IMR-90 (cell line): ENCODE measurements around the gene IL21R. TPM values are rescaled to one million over a fixed set of nuclear protein-coding genes. Genes with fewer than 3 reads are reported as not detected.

Experiments used
- ATAC-seq: fragments of 200-7000 bp; cut with Tn5 transposase; 2 replicates; pipeline ENCODE4 v1.9.1; 2020; ENCODE audit warnings: low read depth, mild to moderate bottlenecking, moderate library complexity
- BruUV-seq: library from RNA; stranded (reverse); fragments of 400-500 nt; replicated peaks from 2 replicates; lab custom pipeline; 2021; lab: Mats Ljungman, UMichigan
- CTCF ChIA-PET: fragments of 300-600 bp; formaldehyde crosslinking; extraction: SDS; loops from one replicate; lab custom pipeline; 2021; ENCODE audit warnings: antibody characterized with exemption; lab: Yijun Ruan, JAX
- POLR2A ChIA-PET: fragments of 300-600 bp; sonication (Branson Sonifier 250); formaldehyde crosslinking; loops from one replicate; lab custom pipeline; 2022; ENCODE audit warnings: antibody characterized with exemption; ENCODE audit not compliant: unreplicated experiment; lab: Charles Lee
- DNase-seq: peaks from one replicate; pipeline ENCODE4 v3.0.0; 2013
- H2AFZ ChIP-seq: replicated peaks from 2 replicates; pipeline ENCODE3; 2013; ENCODE audit warnings: low read length, mild to moderate bottlenecking; ENCODE audit not compliant: poor library complexity
- H2AK5ac ChIP-seq: 2 replicates; pipeline ENCODE4 v1.6.1; 2013; ENCODE audit warnings: low read depth, low read length, inconsistent platforms
- H2AK9ac ChIP-seq: replicated peaks from 2 replicates; pipeline ENCODE3; 2013; ENCODE audit warnings: mild to moderate bottlenecking, low read depth, low read length, moderate library complexity; ENCODE audit not compliant: poor library complexity
- H2BK120ac ChIP-seq: 2 replicates; pipeline ENCODE4 v1.6.1; 2013; ENCODE audit warnings: low read depth, low read length, inconsistent platforms
- H2BK15ac ChIP-seq: 3 replicates; pipeline ENCODE4 v1.6.1; 2013; ENCODE audit warnings: low read depth, low read length, inconsistent platforms
- H2BK20ac ChIP-seq: 2 replicates; pipeline ENCODE4 v1.6.1; 2013; ENCODE audit warnings: low read depth, mild to moderate bottlenecking, inconsistent platforms, low read length, moderate library complexity
- H2BK5ac ChIP-seq: 2 replicates; pipeline ENCODE4 v1.6.1; 2013; ENCODE audit warnings: mild to moderate bottlenecking, low read depth, low read length, inconsistent platforms; ENCODE audit not compliant: poor library complexity, severe bottlenecking
- H3K14ac ChIP-seq: replicated peaks from 2 replicates; pipeline ENCODE4 v1.6.1; 2013; ENCODE audit warnings: low read depth, low read length, inconsistent platforms
- H3K18ac ChIP-seq: 2 replicates; pipeline ENCODE4 v1.6.1; 2013; ENCODE audit warnings: low read depth, low read length, control low read depth
- H3K23ac ChIP-seq: 2 replicates; pipeline ENCODE4 v1.6.1; 2013; ENCODE audit warnings: low read depth, low read length, inconsistent platforms
- H3K27ac ChIP-seq: 2 replicates; pipeline ENCODE4 v1.5.1; 2013; ENCODE audit warnings: mild to moderate bottlenecking, control low read depth, low read length; ENCODE audit not compliant: insufficient read depth
- H3K27me3 ChIP-seq: 2 replicates; pipeline ENCODE4 v1.6.1; 2013; ENCODE audit warnings: low read length; ENCODE audit not compliant: control insufficient read depth, insufficient read depth
- H3K36me3 ChIP-seq: 2 replicates; pipeline ENCODE4 v1.6.1; 2013; ENCODE audit warnings: low read length, mixed read lengths; ENCODE audit not compliant: control insufficient read depth, insufficient read depth
- H3K4ac ChIP-seq: 2 replicates; pipeline ENCODE4 v1.6.1; 2013; ENCODE audit warnings: low read depth, low read length, inconsistent platforms
- H3K4me1 ChIP-seq: 2 replicates; pipeline ENCODE4 v1.6.1; 2013; ENCODE audit warnings: low read length, mixed read lengths; ENCODE audit not compliant: control insufficient read depth, insufficient read depth
- H3K4me2 ChIP-seq: 2 replicates; pipeline ENCODE4 v1.6.1; 2013; ENCODE audit warnings: low read depth, mild to moderate bottlenecking, control low read depth, low read length, moderate library complexity
- H3K4me3 ChIP-seq: 2 replicates; pipeline ENCODE4 v1.5.1; 2013; ENCODE audit warnings: low read depth, mild to moderate bottlenecking, control low read depth, low read length, moderate library complexity; ENCODE audit not compliant: insufficient read depth
- H3K56ac ChIP-seq: 2 replicates; pipeline ENCODE4 v1.6.1; 2013; ENCODE audit warnings: low read length, inconsistent platforms; ENCODE audit not compliant: insufficient read depth; ENCODE audit errors: extremely low read depth
- H3K79me1 ChIP-seq, 2 experiments: 2 replicates each; pipeline ENCODE4 v1.6.1; 2013; ENCODE audit warnings: low read length in 2 of 2, inconsistent platforms in 1 of 2, low read depth in 1 of 2
- H3K9ac ChIP-seq: 2 replicates; pipeline ENCODE4 v1.6.1; 2013; ENCODE audit warnings: low read depth, low read length, control low read depth
- H3K9me1 ChIP-seq: 2 replicates; pipeline ENCODE4 v1.6.1; 2013; ENCODE audit warnings: low read length, inconsistent platforms; ENCODE audit not compliant: insufficient read depth
- H3K9me3 ChIP-seq: 2 replicates; pipeline ENCODE4 v1.6.1; 2013; ENCODE audit warnings: low read length; ENCODE audit not compliant: control insufficient read depth, insufficient read depth
- H4K20me1 ChIP-seq: 2 replicates; pipeline ENCODE4 v1.6.1; 2013; ENCODE audit warnings: low read length, inconsistent platforms; ENCODE audit not compliant: insufficient read depth
- H4K5ac ChIP-seq: 2 replicates; pipeline ENCODE4 v1.6.1; 2013; ENCODE audit warnings: mild to moderate bottlenecking, low read depth, low read length, control low read depth
- H4K8ac ChIP-seq, 2 experiments: 2 replicates each; pipeline ENCODE4 v1.6.1; 2013; ENCODE audit warnings: low read depth in 2 of 2, low read length in 2 of 2, control low read depth in 1 of 2, inconsistent platforms in 1 of 2
- H4K91ac ChIP-seq: 2 replicates; pipeline ENCODE4 v1.6.1; 2013; ENCODE audit warnings: low read depth, low read length, inconsistent platforms; ENCODE audit not compliant: insufficient read depth
- BHLHE40 ChIP-seq: fragments of 150-350 bp; IDR thresholded peaks from 2 replicates; pipeline ENCODE4 v1.6.1; 2016; ENCODE audit warnings: mild to moderate bottlenecking, low read depth, low read length
- CEBPB ChIP-seq: IDR thresholded peaks from 2 replicates; pipeline ENCODE4 v1.6.1; 2012; ENCODE audit warnings: low read depth, low read length, improper control_type of control experiment
- CHD1 ChIP-seq: IDR thresholded peaks from 2 replicates; pipeline ENCODE4 v1.6.1; 2012; ENCODE audit warnings: low read depth, low read length, improper control_type of control experiment
- CTCF ChIP-seq: conservative IDR thresholded peaks from 2 replicates; pipeline ENCODE4 v1.5.1; 2012; ENCODE audit warnings: mild to moderate bottlenecking, low read depth, low read length, improper control_type of control experiment
- MAFK ChIP-seq: IDR thresholded peaks from 2 replicates; pipeline ENCODE4 v1.6.1; 2012; ENCODE audit warnings: low read depth, low read length, improper control_type of control experiment
- MXI1 ChIP-seq: IDR thresholded peaks from 2 replicates; pipeline ENCODE4 v1.6.1; 2012; ENCODE audit warnings: low read depth, mild to moderate bottlenecking, low read length, moderate library complexity, borderline replicate concordance
- NFE2L2 ChIP-seq: fragments of 150-350 bp; IDR thresholded peaks from 2 replicates; pipeline ENCODE4 v1.6.1; 2016; ENCODE audit warnings: low read depth, mild to moderate bottlenecking, low read length
- RCOR1 ChIP-seq: IDR thresholded peaks from 2 replicates; pipeline ENCODE4 v1.6.1; 2012; ENCODE audit warnings: mild to moderate bottlenecking, low read length, improper control_type of control experiment; ENCODE audit not compliant: insufficient replicate concordance
- RFX5 ChIP-seq: IDR thresholded peaks from 2 replicates; pipeline ENCODE4 v1.8.0; 2012; ENCODE audit warnings: low read depth, mild to moderate bottlenecking, low read length, moderate library complexity
- SMC3 ChIP-seq: fragments of 150-350 bp; IDR thresholded peaks from 2 replicates; pipeline ENCODE4 v1.6.1; 2016; ENCODE audit warnings: low read depth, mild to moderate bottlenecking, antibody characterized with exemption, low read length, moderate library complexity
- WGBS, 2 experiments: methylation state at CpG; one replicate each; pipeline versions ENCODE4 v1.1.5 to v1.1.7; 2013; ENCODE audit warnings: missing lambda C conversion rate in 2 of 2; ENCODE audit not compliant: insufficient read length in 1 of 2; ENCODE audit errors: extremely low coverage in 2 of 2; 5-methylcytosine and 5-hydroxymethylcytosine counted together
- dilution Hi-C: fragments of 300-500 bp; cut with HindIII; formaldehyde crosslinking; loops from one replicate; pipeline ENCODE4 v1.14.3; 2018; ENCODE audit warnings: low sequenced_read_pairs; ENCODE audit not compliant: unreplicated experiment
- in situ Hi-C: fragments of 300-500 bp; cut with MboI; formaldehyde crosslinking; loops from 3 replicates; pipeline ENCODE4 v1.14.3; 2019; ENCODE audit warnings: low sequenced_read_pairs, inconsistent platforms, mixed read lengths
- intact Hi-C: fragments of 100-400 bp; cut with micrococcal nuclease; formaldehyde crosslinking; loops from 2 replicates; pipeline ENCODE4 v1.10.0; 2022
- polyA plus RNA-seq, 3 experiments: library from polyadenylated mRNA; depleted of rRNA; stranded (reverse); fragments of >200 nt; gene quantifications; 2 replicates each; pipeline ENCODE4 v1.2.3, GENCODE V29; 2012; ENCODE audit warnings: low replicate concordance in 1 of 3
- total RNA-seq: library from RNA; depleted of rRNA; stranded (reverse); fragments of >200 nt; gene quantifications from 2 replicates; pipeline ENCODE4 v1.2.3, GENCODE V29; 2012

The IL21R gene
- total and polyA plus RNA-seq, 2 of the 4 experiments (the other 2 are of a cell fraction), result 0.72 to 0.97 TPM

- H3K14ac ChIP-seq, result 0 out of 2 replicates have a peak overlapping the region, but pooled peaks have one; percentile 46
- POLR2A ChIA-PET, result no interaction called here
- H3K9me1 ChIP-seq, result peaks cover 23% of the 10 kb centered on the region
- H3K4me1 ChIP-seq, result peaks cover 21% of the 10 kb centered on the region
- DNase-seq (no peak), ATAC-seq (no peak)
- H3K9me3 ChIP-seq, result no peaks in the 10 kb centered on the region
- 0 out of 2 replicates have a peak overlapping the region, but pooled peaks have one; percentile 7 for H3K56ac ChIP-seq
- WGBS, 2 experiments, result no CpG with 5 or more reads among the region's 9 CpGs
- BruUV-seq, result no TSS peak
- H4K20me1 ChIP-seq, result no peaks in the 10 kb centered on the region
- no peak overlapping the region for H3K4me3 ChIP-seq
- no peak overlapping the region for H2AK9ac ChIP-seq
- H3K9ac ChIP-seq, result no peak overlapping the region
- H2BK120ac ChIP-seq, result peak overlapping the region; percentile 90
- no peak for TF ChIP-seq MAFK
- TF ChIP-seq BHLHE40, result no peak
- TF ChIP-seq MXI1, result no peak
- no peak for TF ChIP-seq SMC3
- TF ChIP-seq CTCF, result no peak
- no peak for TF ChIP-seq NFE2L2
- no peak for TF ChIP-seq RFX5
- no peak for TF ChIP-seq RCOR1
- TF ChIP-seq CHD1, result no peak
- TF ChIP-seq CEBPB, result no peak
- peak overlapping the region; percentile 78 for H2BK5ac ChIP-seq
- H3K18ac ChIP-seq, result no peak overlapping the region
- H4K91ac ChIP-seq, result peak overlapping the region; percentile 72
- CTCF ChIA-PET, result no interaction called here
- intact Hi-C loops (no loop called here), dilution Hi-C loops (no loop called here), in situ Hi-C loops (loop anchor here (25.0 kb wide), 1 partner anchor 1638 kb away; no protein-coding TSS in a partner anchor)
- peaks cover 0 to 44% of the 10 kb centered on the region in 2 experiments; a peak in 2 of 4 replicates for H3K79me1 ChIP-seq
- no peak overlapping the region for H4K5ac ChIP-seq
- H3K36me3 ChIP-seq, result peaks cover 71% of the 10 kb centered on the region
- no peak overlapping the region for H3K4me2 ChIP-seq
- peak overlapping the region; percentile 86 for H2BK20ac ChIP-seq
- H2BK15ac ChIP-seq, result peak overlapping the region; percentile 38; the same call in 1 of the 3 replicates
- no peak overlapping the region for H3K27ac ChIP-seq
- peak overlapping the region; percentile 51 for H2AK5ac ChIP-seq
- H4K8ac ChIP-seq, result peak overlapping the region in 1 of 2 experiments; percentile 88; a peak in 1 of 4 replicates
- no peaks in the 10 kb centered on the region for H3K27me3 ChIP-seq
- H3K4ac ChIP-seq, result peak overlapping the region; percentile 41
- H2AFZ ChIP-seq, result no peak overlapping the region
- no peak overlapping the region for H3K23ac ChIP-seq
Observed at GRCh38 chr16:27474921-27475320, 72.9 kb downstream of the IL21R start.
